ENCODE measurements around the gene DOCK1.

DNA sequence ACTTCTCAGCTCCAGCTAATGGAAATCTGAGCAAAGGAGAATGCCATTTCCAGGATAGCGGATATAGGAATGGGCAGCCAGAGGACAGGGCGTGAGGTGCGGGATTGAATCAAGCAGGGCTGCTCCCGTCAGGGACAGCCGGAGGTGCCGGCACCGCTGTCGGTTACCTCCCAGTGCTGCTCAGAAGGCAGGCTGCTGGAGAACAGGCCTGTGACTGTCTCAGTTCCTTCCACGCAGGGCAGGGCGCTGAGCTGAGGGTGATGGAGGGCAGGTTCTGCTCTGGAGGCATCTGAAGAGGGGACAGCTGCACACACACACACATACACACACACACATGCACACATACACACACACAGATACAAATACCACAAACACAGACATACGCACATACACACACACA is 111.1 kb downstream of the DOCK1 start:
- no peak for TF ChIP-seq EZH2 (IDR thresholded peaks at IDR 0.05; ENCODE audit: low read length, missing control alignments)
- TF ChIP-seq, protein P1, sequence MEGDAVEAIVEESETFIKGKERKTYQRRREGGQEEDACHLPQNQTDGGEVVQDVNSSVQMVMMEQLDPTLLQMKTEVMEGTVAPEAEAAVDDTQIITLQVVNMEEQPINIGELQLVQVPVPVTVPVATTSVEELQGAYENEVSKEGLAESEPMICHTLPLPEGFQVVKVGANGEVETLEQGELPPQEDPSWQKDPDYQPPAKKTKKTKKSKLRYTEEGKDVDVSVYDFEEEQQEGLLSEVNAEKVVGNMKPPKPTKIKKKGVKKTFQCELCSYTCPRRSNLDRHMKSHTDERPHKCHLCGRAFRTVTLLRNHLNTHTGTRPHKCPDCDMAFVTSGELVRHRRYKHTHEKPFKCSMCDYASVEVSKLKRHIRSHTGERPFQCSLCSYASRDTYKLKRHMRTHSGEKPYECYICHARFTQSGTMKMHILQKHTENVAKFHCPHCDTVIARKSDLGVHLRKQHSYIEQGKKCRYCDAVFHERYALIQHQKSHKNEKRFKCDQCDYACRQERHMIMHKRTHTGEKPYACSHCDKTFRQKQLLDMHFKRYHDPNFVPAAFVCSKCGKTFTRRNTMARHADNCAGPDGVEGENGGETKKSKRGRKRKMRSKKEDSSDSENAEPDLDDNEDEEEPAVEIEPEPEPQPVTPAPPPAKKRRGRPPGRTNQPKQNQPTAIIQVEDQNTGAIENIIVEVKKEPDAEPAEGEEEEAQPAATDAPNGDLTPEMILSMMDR (conservative IDR thresholded peaks at IDR 0.05 in 1 of 2, IDR thresholded peaks at IDR 0.05 in 1 of 2; ENCODE audit: low read depth in 1 of 2, low read length in 2 of 2) = no peak

Measured in fibroblast of lung (primary cell).